T-helper 22 cell (primary cell): Measurements from ENCODE around the gene RREB1.

Experiments used
- DNase-seq: peaks from one replicate; pipeline ENCODE4 v3.0.0-alpha.2; 2020; ENCODE audit warnings: low read depth

The RREB1 gene

GRCh38 chr6:7300926-7301325, 193.2 kb downstream of the RREB1 start:
- no peak for DNase-seq
